H9 (cell line): ENCODE results near the gene TMEM229B. TPM values are rescaled to one million over a fixed set of nuclear protein-coding genes. Genes with fewer than 3 reads are reported as not detected.

Experiments used
- DNase-seq: peaks from one replicate; pipeline ENCODE4 v3.0.0-alpha.2; 2017
- H2AFZ ChIP-seq: one replicate; pipeline ENCODE4 v1.6.1; 2013; ENCODE audit warnings: mild to moderate bottlenecking, low read length, control low read depth, moderate library complexity
- H2AK5ac ChIP-seq: 2 replicates; pipeline ENCODE4 v1.6.1; 2013; ENCODE audit warnings: low read length, control low read depth, mixed read lengths; ENCODE audit not compliant: insufficient read length
- H2BK120ac ChIP-seq: one replicate; pipeline ENCODE4 v1.6.1; 2013; ENCODE audit warnings: low read depth, mild to moderate bottlenecking, low read length, control low read depth, inconsistent platforms; ENCODE audit not compliant: poor library complexity, severe bottlenecking
- H2BK12ac ChIP-seq: 2 replicates; pipeline ENCODE4 v1.6.1; 2013; ENCODE audit warnings: low read length, control low read depth, mixed read lengths, low read depth; ENCODE audit not compliant: insufficient read length
- H2BK15ac ChIP-seq: 2 replicates; pipeline ENCODE4 v1.6.1; 2013; ENCODE audit warnings: low read depth, low read length, control low read depth
- H2BK20ac ChIP-seq: one replicate; pipeline ENCODE4 v1.6.1; 2013; ENCODE audit warnings: low read depth, mild to moderate bottlenecking, low read length, control low read depth, inconsistent platforms; ENCODE audit not compliant: poor library complexity, severe bottlenecking
- H2BK5ac ChIP-seq: 2 replicates; pipeline ENCODE4 v1.6.1; 2013; ENCODE audit warnings: low read length, control low read depth, mixed read lengths; ENCODE audit not compliant: insufficient read length
- H3K14ac ChIP-seq: 2 replicates; pipeline ENCODE4 v1.6.1; 2013; ENCODE audit warnings: low read length, control low read depth; ENCODE audit not compliant: insufficient read depth
- H3K18ac ChIP-seq: 2 replicates; pipeline ENCODE4 v1.6.1; 2013; ENCODE audit warnings: low read depth, mild to moderate bottlenecking, mixed read lengths, low read length, control low read depth; ENCODE audit not compliant: insufficient read length
- H3K23ac ChIP-seq: 2 replicates; pipeline ENCODE4 v1.6.1; 2013; ENCODE audit warnings: low read length, control low read depth, mixed read lengths, low read depth; ENCODE audit not compliant: insufficient read length
- H3K23me2 ChIP-seq: 2 replicates; pipeline ENCODE4 v1.6.1; 2013; ENCODE audit warnings: low read depth, mild to moderate bottlenecking, mixed read lengths, low read length, control low read depth; ENCODE audit not compliant: insufficient read length, poor library complexity, severe bottlenecking
- H3K27ac ChIP-seq: 2 replicates; pipeline ENCODE4 v1.5.1; 2013; ENCODE audit warnings: low read length, control low read depth, mixed read lengths, low read depth; ENCODE audit not compliant: insufficient read length
- H3K27me3 ChIP-seq: 2 replicates; pipeline ENCODE4 v1.6.1; 2013; ENCODE audit warnings: low read length, control low read depth, inconsistent platforms; ENCODE audit not compliant: insufficient read depth
- H3K4ac ChIP-seq: 2 replicates; pipeline ENCODE4 v1.6.1; 2013; ENCODE audit warnings: low read depth, mild to moderate bottlenecking, control low read depth, inconsistent platforms, low read length, moderate library complexity
- H3K4me1 ChIP-seq: 2 replicates; pipeline ENCODE4 v1.6.1; 2013; ENCODE audit warnings: low read length, control low read depth, inconsistent platforms; ENCODE audit not compliant: insufficient read depth
- H3K4me2 ChIP-seq: 2 replicates; pipeline ENCODE4 v1.6.1; 2013; ENCODE audit warnings: low read length, control low read depth, mixed read lengths; ENCODE audit not compliant: insufficient read length, insufficient read depth
- H3K56ac ChIP-seq: 2 replicates; pipeline ENCODE4 v1.6.1; 2013; ENCODE audit warnings: low read depth, mild to moderate bottlenecking, mixed read lengths, low read length, control low read depth; ENCODE audit not compliant: insufficient read length
- H3K79me1 ChIP-seq: 2 replicates; pipeline ENCODE4 v1.6.1; 2013; ENCODE audit warnings: low read depth, mild to moderate bottlenecking, moderate library complexity, low read length, control low read depth, inconsistent platforms; ENCODE audit not compliant: insufficient read depth, poor library complexity, severe bottlenecking
- H3K79me2 ChIP-seq: 2 replicates; pipeline ENCODE4 v1.6.1; 2013; ENCODE audit warnings: low read length, control low read depth, inconsistent platforms; ENCODE audit not compliant: insufficient read depth
- H3K9ac ChIP-seq: 2 replicates; pipeline ENCODE4 v1.6.1; 2013; ENCODE audit warnings: low read length, control low read depth, mixed read lengths; ENCODE audit not compliant: insufficient read length; ENCODE audit errors: extremely low read depth
- H3K9me3 ChIP-seq: one replicate; pipeline ENCODE4 v1.6.1; 2013; ENCODE audit warnings: low read depth, low read length, inconsistent platforms; ENCODE audit not compliant: control insufficient read depth
- H3T11ph ChIP-seq: one replicate; pipeline ENCODE4 v1.6.1; 2013; ENCODE audit warnings: mild to moderate bottlenecking, low read length, control low read depth, inconsistent platforms
- H4K20me1 ChIP-seq: one replicate; pipeline ENCODE4 v1.6.1; 2013; ENCODE audit not compliant: control insufficient read depth, insufficient read length, insufficient read depth
- H4K5ac ChIP-seq: 2 replicates; pipeline ENCODE4 v1.6.1; 2013; ENCODE audit warnings: low read depth, mild to moderate bottlenecking, mixed read lengths, low read length, control low read depth; ENCODE audit not compliant: insufficient read length
- H4K8ac ChIP-seq: replicated peaks from 2 replicates; pipeline ENCODE4 v1.6.1; 2013; ENCODE audit warnings: low read length, control low read depth, mixed read lengths, low read depth; ENCODE audit not compliant: insufficient read length
- H4K91ac ChIP-seq: 2 replicates; pipeline ENCODE4 v1.6.1; 2013; ENCODE audit warnings: low read depth, mild to moderate bottlenecking, moderate library complexity, mixed read lengths, low read length, control low read depth; ENCODE audit not compliant: insufficient read length
- H3K27ac Mint-ChIP-seq, 3 experiments: 2 replicates in 2 of 3; 3 replicates in 1 of 3; pipeline ENCODE4 v1.8.0; 2020 to 2021; ENCODE audit warnings: mixed read lengths in 3 of 3, mild to moderate bottlenecking in 1 of 3, moderate library complexity in 1 of 3
- H3K27me3 Mint-ChIP-seq: 2 replicates; pipeline ENCODE4 v1.8.0; 2021; ENCODE audit warnings: low read depth, mild to moderate bottlenecking, moderate library complexity, mixed read lengths
- H3K36me3 Mint-ChIP-seq, 3 experiments: 2 replicates in 2 of 3; 3 replicates in 1 of 3; pipeline ENCODE4 v1.8.0; 2020 to 2021; ENCODE audit warnings: low read depth in 3 of 3, mixed read lengths in 3 of 3; ENCODE audit not compliant: insufficient read depth in 1 of 3
- H3K4me1 Mint-ChIP-seq, 2 experiments: 2 replicates each; pipeline ENCODE4 v1.8.0; 2020; ENCODE audit warnings: mixed read lengths in 2 of 2
- H3K4me3 Mint-ChIP-seq, 2 experiments: 2 replicates in 1 of 2; 3 replicates in 1 of 2; pipeline ENCODE4 v1.8.0; 2020 to 2021; ENCODE audit warnings: mild to moderate bottlenecking in 2 of 2, mixed read lengths in 2 of 2, moderate library complexity in 1 of 2
- H3K9me3 Mint-ChIP-seq, 2 experiments: 2 replicates in 1 of 2; 3 replicates in 1 of 2; pipeline ENCODE4 v1.8.0; 2020; ENCODE audit warnings: mild to moderate bottlenecking in 2 of 2, mixed read lengths in 2 of 2, moderate library complexity in 1 of 2
- CTCF ChIP-seq: fragments of 200-600 bp; sonication (generic); conservative IDR thresholded peaks from 3 replicates; pipeline ENCODE4 v1.8.0; 2021; ENCODE audit warnings: antibody characterized with exemption, mild to moderate bottlenecking
- WGBS: extraction: QIAGEN DNeasy Blood & Tissue Kit; methylation state at CpG from one replicate; pipeline ENCODE4 v1.1.7; 2013; ENCODE audit warnings: missing lambda C conversion rate, low lambda C conversion rate, mixed read lengths; ENCODE audit not compliant: insufficient read length; ENCODE audit errors: extremely low coverage; 5-methylcytosine and 5-hydroxymethylcytosine counted together
- total RNA-seq: library from RNA; stranded (reverse); gene quantifications from 2 replicates; pipeline ENCODE4 v1.2.1, GENCODE V29; 2021

TMEM229B gene
- total RNA-seq, 1 experiment from 2014 or later, result 0.24 TPM

- no peak overlapping the region for H3K27ac Mint-ChIP-seq
- Histone ChIP-seq H2AK5ac (no peak overlapping the region), H3K9me3 (peaks cover 8% of the 10 kb centered on the region), H3K9ac (no peak overlapping the region), H3K79me1 (no peaks in the 10 kb centered on the region), H3K27me3 (no peaks in the 10 kb centered on the region), H3K23me2 (no peaks in the 10 kb centered on the region), H3K4me2 (no peak overlapping the region), H3K56ac (no peak overlapping the region), H3K18ac (no peak overlapping the region), H3K79me2 (no peaks in the 10 kb centered on the region), H2AFZ (no peak overlapping the region), H4K8ac (no peak overlapping the region), H4K20me1 (no peaks in the 10 kb centered on the region), H2BK15ac (no peak overlapping the region), H2BK20ac (no peak overlapping the region), H3K4me1 (no peaks in the 10 kb centered on the region), H3T11ph (no peak overlapping the region), H3K14ac (no peak overlapping the region), H3K23ac (no peak overlapping the region), H2BK120ac (no peak overlapping the region), H2BK5ac (no peak overlapping the region), H4K91ac (no peak overlapping the region), H2BK12ac (no peak overlapping the region), H3K4ac (no peak overlapping the region), H4K5ac (no peak overlapping the region), H3K27ac (no peak overlapping the region)
- peaks cover 21 to 25% of the 10 kb centered on the region in 2 experiments for H3K4me1 Mint-ChIP-seq
- peaks cover 14 to 16% (median 15%) of the 10 kb centered on the region in 3 experiments for H3K36me3 Mint-ChIP-seq
- no peak for TF ChIP-seq CTCF
- peaks cover 18 to 19% of the 10 kb centered on the region in 2 experiments for H3K9me3 Mint-ChIP-seq
- peaks cover 7% of the 10 kb centered on the region; the same call in 1 of the 2 replicates for H3K27me3 Mint-ChIP-seq
- no peak for DNase-seq
- WGBS, result no CpG with 5 or more reads among the region's 8 CpGs
- H3K4me3 Mint-ChIP-seq, result no peak overlapping the region
These were observed 4.7 kb upstream of the TMEM229B start for GRCh38 chr14:67493092-67493717.
